ENCODE data around the gene ADAM19. TPM values are rescaled to one million over a fixed set of nuclear protein-coding genes. Genes with fewer than 3 reads are reported as not detected.

Gene ADAM19
- total RNA-seq, 3 donors from 2014 or later = 1.9 to 3.6 (median 3.5) TPM

DNA sequence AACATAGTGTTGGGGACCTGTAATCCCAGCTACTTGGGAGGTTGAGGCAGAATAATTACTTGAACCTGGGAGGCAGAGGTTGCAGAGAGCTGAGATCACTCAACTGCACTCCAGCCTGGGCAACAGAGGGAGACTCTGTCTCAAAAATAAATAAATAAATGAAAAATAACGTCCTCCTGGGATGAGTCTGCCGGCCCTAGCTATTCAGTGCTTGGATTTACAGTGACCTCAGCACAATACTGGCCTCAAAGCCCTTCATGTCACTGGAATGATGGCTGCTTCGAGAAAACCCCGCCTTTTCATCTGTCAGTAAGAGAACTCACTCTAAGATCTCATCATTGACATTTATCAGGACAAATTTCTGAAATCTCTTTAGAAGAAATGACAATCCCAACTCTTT lies 41.2 kb upstream of the ADAM19 start:
- Histone ChIP-seq H3K4me3 (no peak overlapping the region), H3K27me3 (no peaks in the 10 kb centered on the region), H3K9me3 (no peaks in the 10 kb centered on the region), H3K4me1 (no peaks in the 10 kb centered on the region), H3K36me3 (no peaks in the 10 kb centered on the region), H3K27ac (no peak overlapping the region)
- TF ChIP-seq, protein P1, sequence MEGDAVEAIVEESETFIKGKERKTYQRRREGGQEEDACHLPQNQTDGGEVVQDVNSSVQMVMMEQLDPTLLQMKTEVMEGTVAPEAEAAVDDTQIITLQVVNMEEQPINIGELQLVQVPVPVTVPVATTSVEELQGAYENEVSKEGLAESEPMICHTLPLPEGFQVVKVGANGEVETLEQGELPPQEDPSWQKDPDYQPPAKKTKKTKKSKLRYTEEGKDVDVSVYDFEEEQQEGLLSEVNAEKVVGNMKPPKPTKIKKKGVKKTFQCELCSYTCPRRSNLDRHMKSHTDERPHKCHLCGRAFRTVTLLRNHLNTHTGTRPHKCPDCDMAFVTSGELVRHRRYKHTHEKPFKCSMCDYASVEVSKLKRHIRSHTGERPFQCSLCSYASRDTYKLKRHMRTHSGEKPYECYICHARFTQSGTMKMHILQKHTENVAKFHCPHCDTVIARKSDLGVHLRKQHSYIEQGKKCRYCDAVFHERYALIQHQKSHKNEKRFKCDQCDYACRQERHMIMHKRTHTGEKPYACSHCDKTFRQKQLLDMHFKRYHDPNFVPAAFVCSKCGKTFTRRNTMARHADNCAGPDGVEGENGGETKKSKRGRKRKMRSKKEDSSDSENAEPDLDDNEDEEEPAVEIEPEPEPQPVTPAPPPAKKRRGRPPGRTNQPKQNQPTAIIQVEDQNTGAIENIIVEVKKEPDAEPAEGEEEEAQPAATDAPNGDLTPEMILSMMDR (IDR thresholded peaks at IDR 0.05) = no peak
- no peak for TF ChIP-seq POLR2A (IDR thresholded peaks at IDR 0.05)
- TF ChIP-seq POLR2AphosphoS5 (IDR thresholded peaks at IDR 0.05) = no peak
- DNase-seq (ENCODE audit: low spot score in 2 of 2) = no peak
- intact Hi-C loops (cut with DNase I; ENCODE audit: low total_unique reads) = no loop called here

DNA sequence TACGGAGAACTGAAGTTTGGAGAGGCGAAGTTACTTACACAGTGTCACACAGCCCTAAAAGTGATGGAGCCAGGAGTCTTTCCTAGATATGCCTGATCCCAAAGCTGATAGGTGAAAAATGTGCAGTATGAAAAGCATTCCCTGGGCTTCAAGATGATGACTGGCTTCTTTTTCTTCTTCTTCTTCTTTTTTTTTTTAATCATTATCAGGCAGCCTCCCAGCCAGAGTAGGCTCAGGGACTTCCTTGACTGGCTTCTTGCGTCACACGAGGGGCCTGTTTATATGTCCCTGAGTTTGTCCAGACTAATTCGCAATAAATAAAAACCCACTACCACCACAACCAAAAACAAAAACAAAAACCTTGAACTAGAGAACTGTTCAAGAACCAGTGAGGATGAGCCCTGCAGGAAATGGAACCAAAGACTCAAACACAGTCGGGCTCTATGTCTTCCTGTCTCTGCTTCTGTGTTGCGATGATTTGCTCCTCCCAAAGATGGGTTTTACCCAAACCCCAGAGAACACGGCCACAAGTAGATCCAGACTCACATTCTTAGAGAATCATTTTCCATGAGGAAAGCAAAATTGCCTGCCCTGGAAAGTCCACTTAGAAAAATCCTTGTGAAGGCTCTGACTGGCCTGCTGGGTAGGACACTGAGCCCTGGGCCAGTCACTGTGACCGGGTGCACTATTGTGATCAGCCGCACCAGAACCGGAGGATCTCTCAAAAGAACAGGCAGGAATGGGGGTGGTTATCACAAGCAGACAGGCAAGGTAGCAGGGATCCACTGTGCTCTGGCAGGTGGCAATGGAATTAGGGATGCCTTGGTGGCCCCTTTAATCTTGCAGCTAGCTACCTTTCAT lies 38.0 kb upstream of the ADAM19 start:
- intact Hi-C loops (cut with DNase I; ENCODE audit: low total_unique reads) = no loop called here
- DNase-seq (ENCODE audit: low spot score in 2 of 2) = no peak
- TF ChIP-seq, protein P1 (IDR thresholded peaks at IDR 0.05) = no peak
- TF ChIP-seq POLR2A (IDR thresholded peaks at IDR 0.05) = no peak
- TF ChIP-seq POLR2AphosphoS5 (IDR thresholded peaks at IDR 0.05) = no peak
- Histone ChIP-seq H3K27ac (no peak overlapping the region), H3K27me3 (no peaks in the 10 kb centered on the region), H3K36me3 (no peaks in the 10 kb centered on the region), H3K4me3 (no peak overlapping the region), H3K9me3 (no peaks in the 10 kb centered on the region), H3K4me1 (no peaks in the 10 kb centered on the region)

DNA sequence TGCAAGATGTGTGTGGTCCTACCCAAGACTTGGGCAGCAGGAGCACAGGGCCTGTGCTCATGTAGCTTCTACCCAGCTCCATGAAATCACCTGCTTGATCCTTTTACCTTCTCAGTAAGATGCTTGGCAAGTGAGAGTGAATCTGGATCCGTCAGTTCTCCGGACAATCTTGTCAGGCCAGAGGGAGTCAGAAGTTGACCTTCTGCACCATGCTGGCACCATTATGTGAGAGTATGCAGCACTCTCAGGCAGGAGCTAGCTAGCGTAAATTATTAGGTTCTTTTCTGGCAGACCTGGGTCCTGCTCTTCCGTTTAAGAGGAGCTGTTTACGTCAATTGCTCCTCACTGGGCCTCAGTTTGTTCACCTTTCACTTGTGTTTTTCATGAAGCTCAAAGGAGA lies 37.0 kb upstream of the ADAM19 start:
- TF ChIP-seq POLR2A (IDR thresholded peaks at IDR 0.05) (no peak), POLR2AphosphoS5 (IDR thresholded peaks at IDR 0.05) (no peak)
- TF ChIP-seq, protein P1 (IDR thresholded peaks at IDR 0.05) = no peak
- Histone ChIP-seq H3K9me3 (no peaks in the 10 kb centered on the region), H3K27ac (no peak overlapping the region), H3K36me3 (no peaks in the 10 kb centered on the region), H3K27me3 (no peaks in the 10 kb centered on the region), H3K4me1 (no peaks in the 10 kb centered on the region), H3K4me3 (no peak overlapping the region)
- intact Hi-C loops (cut with DNase I; ENCODE audit: low total_unique reads) = no loop called here
- no peak for DNase-seq (ENCODE audit: low spot score in 2 of 2)

DNA sequence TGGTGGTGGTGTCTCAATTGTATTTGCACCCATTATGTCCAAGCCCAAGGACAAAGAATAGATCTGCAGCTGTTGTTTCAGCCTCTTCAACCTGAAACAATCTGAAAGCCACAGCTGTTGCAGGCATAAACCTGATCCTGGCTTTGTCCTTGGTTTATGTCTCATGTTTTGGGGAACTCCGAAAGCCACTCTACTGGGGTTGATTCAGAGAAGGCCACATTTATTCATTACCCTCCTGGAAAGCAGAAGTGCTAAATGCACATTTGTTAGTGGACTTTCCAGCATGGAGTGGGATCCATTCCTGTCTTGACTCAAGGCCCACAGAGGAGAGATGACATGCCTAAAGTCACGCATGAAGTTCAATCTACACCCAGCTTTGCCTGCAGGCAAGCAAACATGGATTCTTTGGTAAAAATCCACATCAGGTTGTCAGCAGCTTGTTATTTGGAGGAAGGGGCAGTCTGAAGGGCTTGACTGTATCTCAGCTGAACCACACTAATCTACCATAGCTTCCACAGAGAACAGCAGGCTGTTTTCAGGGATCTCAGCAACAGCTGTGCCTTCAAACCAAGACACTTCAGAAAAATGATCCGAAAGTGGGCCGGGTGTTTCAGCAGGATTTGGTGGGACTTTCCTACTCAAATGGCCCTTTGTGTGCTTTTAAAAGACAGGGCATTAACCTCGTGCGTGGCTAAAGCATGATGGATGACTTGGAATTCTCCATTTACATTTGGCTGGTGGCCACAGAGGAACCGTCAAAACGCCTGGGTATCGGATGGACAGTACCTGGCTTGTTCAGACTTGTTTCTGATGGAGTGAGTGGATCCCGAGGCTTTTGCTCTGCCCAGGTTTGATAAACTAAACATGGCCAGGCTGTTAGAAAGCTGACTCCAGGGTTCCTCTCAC lies 36.2 kb upstream of the ADAM19 start:
- Histone ChIP-seq H3K4me1 (no peaks in the 10 kb centered on the region), H3K27me3 (no peaks in the 10 kb centered on the region), H3K4me3 (no peak overlapping the region), H3K27ac (no peak overlapping the region), H3K36me3 (no peaks in the 10 kb centered on the region), H3K9me3 (no peaks in the 10 kb centered on the region)
- intact Hi-C loops (cut with DNase I; ENCODE audit: low total_unique reads) = no loop called here
- TF ChIP-seq, protein P1 (IDR thresholded peaks at IDR 0.05) = no peak
- TF ChIP-seq POLR2A (IDR thresholded peaks at IDR 0.05) (no peak), POLR2AphosphoS5 (IDR thresholded peaks at IDR 0.05) (no peak)
- no peak for DNase-seq (ENCODE audit: low spot score in 2 of 2)

DNA sequence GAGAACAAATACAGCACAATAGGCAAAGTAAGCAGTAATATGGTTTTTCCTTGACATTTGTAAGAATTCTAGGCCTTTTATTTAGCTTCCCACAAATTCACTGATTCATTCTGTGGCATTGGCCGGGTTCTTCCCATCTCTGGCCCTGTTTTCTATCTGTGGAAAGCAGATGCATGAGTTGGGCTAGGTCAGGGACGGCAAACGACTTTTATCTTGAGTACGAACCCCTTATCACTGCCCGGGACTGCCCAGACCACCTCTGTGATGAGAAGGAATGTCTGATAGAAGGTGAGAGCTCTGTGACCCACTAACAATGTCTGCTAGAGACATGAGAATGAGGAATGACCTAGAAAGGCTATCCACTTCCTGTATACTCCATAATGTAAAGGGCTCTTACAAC lies 35.4 kb upstream of the ADAM19 start:
- Histone ChIP-seq H3K36me3 (no peaks in the 10 kb centered on the region), H3K27me3 (no peaks in the 10 kb centered on the region), H3K4me3 (no peak overlapping the region), H3K27ac (no peak overlapping the region), H3K4me1 (no peaks in the 10 kb centered on the region), H3K9me3 (no peaks in the 10 kb centered on the region)
- DNase-seq (ENCODE audit: low spot score in 2 of 2) = no peak
- TF ChIP-seq POLR2A (IDR thresholded peaks at IDR 0.05) = no peak
- no peak for TF ChIP-seq POLR2AphosphoS5 (IDR thresholded peaks at IDR 0.05)
- TF ChIP-seq, protein P1 (IDR thresholded peaks at IDR 0.05) = no peak
- intact Hi-C loops (cut with DNase I; ENCODE audit: low total_unique reads) = no loop called here

Data from breast epithelium (tissue), 4 donors.